Left renal cortex interstitium (tissue), 4 donors: Measurements from ENCODE around the gene CCNE1. TPM values are rescaled to one million over a fixed set of nuclear protein-coding genes. Genes with fewer than 3 reads are reported as not detected.
"Not testable (repeated sequence)": the region's sequence is repeated elsewhere in the genome, so short reads cannot be mapped to it uniquely, and the experiment has no call there.

Experiments used
- DNase-seq, 4 donors: peaks; one replicate each; pipeline ENCODE4 v3.0.0-alpha.2; 2013; ENCODE audit warnings: low read depth in 4 of 4, low spot score in 2 of 4, missing footprints in 1 of 4
- polyA plus RNA-seq, 4 donors: library from polyadenylated mRNA; unstranded; fragments of 120-200 nt; gene quantifications; one replicate each; pipeline ENCODE4 v1.2.1, GENCODE V29; 2013; ENCODE audit not compliant: insufficient read length in 4 of 4

The CCNE1 gene
- polyA plus RNA-seq, 4 donors: 8.5 to 10.0 (median 9.6) TPM

DNA sequence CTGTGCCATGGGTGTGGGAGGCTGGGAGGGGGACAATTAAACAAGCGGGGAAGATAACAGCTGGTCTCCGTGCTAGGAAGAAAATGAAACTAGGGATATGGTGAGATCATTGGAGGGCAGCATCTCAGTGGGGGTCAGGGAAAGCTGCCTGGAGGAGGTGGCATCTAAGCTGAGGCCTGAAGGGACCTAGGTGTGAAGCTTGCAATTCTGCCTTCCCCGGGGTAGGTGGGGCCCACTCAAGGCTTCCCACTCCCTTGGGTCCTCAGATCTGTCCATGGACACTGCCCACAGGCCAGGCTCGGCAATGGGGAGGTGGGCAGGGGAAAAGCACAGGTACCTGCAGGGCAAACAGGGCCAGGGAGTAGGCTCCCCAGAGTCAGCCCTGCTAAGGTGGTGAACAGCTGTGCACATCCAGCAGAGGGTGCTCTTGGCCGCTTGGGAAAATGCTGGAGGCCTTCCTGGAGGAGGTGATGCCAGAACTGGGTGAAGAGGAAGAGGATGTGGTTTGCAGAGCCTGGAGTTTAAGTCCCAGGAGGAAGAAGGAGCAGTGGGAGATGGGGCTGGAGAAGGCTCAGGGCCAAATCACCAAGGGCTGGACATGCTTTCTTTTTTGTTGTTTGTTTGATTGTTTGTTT is 25.7 kb upstream of the CCNE1 start:
- no peak for DNase-seq

DNA sequence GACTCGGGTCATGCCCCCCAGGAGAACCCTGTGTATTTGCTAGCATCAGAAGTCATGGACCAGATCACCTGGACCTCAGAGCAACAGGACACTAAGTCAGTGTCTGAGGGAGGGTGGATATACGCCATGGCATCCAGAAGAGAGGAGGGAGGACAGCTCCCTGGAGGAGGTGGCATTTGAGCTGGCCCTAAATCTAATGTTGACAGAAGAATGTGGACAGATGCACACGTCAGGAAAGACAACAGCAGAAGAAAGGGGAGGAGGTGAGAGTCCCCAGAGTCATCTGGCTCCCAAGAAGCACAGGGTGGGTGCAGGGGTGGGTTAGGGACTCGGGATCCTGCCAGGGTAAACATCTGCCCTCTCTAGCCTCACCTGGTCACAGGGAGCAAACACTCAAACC is 24.5 kb upstream of the CCNE1 start:
- DNase-seq: no peak

DNA sequence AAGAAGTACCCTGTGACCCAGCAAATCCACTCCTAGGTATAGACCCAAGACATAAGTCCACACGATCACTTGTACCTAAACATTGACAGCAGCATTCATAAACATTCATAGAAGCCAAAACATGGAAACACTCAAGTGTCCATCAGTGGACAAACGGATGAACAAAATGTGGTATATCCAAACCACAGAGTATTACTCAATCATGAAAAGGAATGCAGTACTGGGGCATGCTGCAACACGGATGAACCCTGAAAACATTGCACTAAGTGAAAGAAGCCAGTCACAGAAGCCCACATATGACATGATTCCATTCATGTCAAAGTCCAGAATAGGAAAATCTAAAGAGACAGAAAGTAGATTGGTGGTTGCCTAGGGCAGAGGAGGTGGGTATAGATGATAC is 22.8 kb upstream of the CCNE1 start:
- no peak for DNase-seq

DNA sequence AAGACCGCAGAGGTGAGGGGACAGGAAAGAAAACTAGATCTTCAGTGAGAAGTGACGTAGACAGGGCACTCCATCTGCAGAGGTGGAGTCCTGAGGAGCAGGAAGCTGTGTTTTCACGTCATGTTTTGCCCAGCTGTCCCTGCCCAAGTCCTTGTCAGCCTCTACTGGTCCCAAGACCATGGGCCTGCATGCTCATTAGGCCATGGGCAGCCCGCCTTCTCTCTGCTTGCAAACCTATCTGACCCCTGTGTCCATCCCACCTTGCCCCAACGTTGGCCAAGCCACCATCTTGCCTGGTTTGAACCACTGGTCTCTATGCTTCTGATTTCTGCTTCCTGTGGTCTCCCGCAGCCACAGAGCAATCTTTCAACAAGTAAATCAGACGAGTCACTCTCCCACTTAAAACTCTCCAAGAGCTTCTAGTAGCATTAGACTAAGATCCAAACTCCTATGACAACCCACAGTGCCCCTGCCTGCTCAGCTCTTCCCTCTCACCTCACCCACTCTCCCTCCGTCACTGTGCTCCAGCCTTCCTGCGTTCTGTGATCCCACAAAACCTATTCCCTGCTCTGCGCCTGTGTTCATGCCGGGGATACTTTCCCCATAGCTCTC is 18.6 kb upstream of the CCNE1 start:
- no peak for DNase-seq

DNA sequence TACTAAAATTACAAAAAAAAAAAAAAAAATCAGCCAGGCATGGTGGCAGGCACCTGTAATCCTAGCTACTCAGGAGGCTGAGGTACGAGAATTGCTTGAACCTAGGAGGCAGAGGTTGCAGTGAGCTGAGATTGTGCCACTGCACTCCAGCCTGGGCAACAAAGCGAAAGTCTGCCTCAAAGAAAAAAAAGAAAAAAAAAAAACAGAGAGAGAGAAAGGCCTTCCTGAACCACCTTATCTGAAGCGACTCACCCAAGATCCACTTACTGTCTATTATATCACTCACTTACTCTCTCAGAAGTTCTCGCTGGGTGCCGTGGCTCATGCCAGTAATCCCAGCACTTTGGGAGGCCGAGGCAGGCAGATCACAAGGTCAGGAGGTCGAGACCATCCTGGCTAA is 17.3 kb upstream of the CCNE1 start:
- not testable (repeated sequence) for DNase-seq

DNA sequence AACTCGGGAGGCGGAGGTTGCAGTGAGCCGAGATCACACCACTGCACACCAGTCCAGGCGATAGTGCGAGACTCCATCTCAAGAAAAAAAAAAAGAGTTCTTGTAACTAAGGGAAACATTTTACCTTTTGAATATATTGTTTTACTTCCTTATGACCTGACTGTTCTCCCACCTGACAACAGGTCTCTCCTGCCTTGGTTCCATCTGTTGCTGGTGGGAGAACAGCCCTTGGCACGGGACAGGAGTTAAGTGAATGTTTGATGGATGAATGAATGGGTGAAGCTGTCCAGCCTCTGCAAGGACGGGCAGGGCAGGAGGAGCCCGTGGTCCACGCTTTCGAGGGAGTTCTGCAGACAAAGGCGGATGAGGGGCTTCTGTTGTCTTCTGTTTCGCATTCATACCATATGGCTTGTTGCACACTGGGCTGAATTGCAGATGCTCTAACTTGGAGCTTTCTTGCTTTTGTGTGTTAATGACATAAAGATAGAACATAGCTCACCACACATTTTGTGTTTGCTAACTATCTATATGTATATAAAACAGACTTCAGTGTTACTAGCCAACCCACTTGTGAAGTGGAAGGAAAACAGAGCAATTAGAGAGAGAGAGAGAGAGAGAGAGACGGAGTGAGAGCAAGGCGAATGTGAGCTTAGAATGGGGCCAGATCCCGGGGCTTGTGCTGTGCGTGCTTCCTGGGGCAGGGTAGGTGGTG is 16.2 kb upstream of the CCNE1 start:
- DNase-seq: no peak

DNA sequence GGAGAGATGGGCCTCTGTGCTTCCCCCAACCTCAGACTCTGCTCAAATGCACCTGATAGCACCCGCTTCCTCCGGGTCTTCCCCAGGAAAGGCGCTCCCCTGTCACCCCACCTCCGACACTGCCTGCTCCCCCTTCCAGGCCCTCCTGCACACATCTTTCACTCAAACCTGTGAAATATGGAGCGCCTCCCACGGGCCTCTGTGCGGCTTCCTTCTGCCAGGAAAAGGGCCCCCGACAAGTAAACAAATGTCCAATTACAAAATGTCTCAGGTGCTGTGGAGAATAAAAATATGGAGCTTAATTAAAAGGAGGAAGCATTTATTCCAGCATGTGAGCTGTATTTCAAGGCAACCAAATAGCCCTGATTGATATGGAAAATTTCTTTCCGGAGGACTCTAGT is 15.6 kb upstream of the CCNE1 start:
- no peak for DNase-seq

DNA sequence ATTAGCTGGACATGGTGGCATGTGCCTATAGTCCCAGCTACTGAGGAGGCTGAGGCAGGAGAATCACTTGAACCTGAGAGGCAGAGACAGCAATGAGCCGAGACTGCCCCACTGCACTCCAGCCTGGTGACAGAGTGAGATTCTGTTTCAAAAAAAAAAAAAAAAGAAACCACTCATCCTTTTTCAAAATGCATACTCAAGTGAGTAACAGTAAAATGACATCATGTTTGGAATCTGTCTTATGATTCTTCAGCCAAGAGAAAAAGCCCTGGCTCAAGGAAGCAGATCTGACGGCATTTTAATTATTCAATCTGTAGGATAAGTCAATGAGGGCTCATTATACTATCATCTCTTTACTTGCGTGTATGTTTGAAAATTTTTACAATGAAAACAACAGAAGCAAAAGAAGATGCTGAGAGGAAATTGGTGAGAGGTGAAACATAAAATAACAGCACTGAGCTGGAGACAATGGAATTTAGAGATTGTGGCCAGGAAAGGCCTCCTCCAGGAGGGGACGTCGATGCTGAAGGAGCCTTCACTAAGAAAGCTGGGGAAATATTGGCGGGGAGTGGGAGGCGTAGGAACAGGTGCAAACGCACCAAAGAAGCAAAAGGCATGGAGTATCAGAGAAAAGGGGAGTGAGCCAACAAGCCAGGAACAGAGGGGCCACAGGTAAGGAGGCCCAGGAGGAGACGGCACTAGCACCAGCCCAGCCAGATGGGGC is 12.9 kb upstream of the CCNE1 start:
- DNase-seq: no peak

DNA sequence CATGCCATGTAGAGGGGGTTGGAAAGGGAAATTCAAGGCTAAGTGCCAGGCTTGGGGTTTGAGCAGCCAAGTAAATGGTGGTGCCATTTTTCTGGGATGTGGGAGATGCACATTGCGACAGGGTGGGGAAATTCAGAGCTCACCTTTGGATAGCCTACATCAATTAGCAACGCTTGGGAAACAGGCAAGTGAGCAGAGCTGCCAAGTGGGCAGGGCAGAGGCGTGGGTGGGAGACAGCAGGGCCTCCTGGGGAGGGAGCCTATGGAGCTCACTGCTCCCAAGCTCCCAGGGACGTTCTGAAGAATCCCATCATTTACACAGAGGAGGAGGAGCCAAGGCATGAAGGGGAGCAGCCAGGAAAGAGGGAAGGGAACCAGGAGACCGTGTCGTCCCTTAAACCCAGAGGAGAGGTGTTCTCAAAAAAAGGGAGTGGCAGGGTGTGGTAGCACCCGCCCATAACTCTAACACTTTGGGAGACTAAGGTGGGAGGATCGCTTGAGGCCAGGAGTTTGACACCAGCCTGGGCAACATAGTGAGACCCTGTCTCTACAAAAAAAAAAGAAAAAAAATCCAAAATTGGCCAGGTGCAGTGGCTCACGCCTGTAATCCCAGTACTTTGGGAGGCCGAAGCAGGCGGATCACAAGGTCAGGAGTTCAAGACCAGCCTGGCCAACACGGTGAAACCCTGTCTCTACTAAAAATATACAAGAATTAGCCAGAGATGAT is 11.5 kb upstream of the CCNE1 start:
- DNase-seq: no peak

DNA sequence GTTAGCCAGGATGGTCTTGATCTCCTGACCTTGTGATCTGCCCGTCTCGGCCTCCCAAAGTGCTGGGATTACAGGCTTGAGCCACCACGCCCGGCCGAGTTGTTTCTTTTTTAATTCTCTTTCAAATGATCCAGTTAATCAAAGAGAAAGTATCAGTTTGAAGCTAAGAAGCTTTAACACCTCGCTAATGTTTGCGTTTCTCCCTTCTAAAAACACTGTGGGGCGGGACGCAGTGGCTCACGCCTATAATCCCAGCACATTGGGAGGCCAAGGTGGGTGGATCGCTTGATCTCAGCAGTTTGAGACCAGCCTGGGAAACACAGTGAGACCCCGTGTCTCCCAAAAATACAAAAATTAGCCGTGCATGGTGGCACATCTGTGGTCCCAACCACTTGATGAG is 7.8 kb upstream of the CCNE1 start:
- not testable (repeated sequence) for DNase-seq

DNA sequence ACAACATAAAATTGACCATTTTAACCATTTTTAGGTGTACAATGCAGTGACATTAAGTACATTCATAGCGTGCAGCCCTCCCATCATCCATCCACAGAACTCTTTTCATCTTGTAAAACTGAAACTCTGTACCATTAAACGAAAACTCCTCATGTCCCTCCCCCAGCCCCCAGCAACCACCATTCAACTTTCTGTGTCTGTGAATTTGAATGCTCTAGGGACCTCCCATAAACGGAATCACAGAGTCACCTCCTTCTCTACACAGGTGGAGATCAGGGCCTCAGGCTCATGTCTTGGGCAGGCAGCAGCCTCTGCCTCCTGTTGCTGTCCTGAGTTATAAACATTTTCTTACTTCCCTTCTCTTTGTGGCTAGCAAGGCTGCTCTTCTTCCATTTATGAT is 7.3 kb upstream of the CCNE1 start:
- DNase-seq: no peak

DNA sequence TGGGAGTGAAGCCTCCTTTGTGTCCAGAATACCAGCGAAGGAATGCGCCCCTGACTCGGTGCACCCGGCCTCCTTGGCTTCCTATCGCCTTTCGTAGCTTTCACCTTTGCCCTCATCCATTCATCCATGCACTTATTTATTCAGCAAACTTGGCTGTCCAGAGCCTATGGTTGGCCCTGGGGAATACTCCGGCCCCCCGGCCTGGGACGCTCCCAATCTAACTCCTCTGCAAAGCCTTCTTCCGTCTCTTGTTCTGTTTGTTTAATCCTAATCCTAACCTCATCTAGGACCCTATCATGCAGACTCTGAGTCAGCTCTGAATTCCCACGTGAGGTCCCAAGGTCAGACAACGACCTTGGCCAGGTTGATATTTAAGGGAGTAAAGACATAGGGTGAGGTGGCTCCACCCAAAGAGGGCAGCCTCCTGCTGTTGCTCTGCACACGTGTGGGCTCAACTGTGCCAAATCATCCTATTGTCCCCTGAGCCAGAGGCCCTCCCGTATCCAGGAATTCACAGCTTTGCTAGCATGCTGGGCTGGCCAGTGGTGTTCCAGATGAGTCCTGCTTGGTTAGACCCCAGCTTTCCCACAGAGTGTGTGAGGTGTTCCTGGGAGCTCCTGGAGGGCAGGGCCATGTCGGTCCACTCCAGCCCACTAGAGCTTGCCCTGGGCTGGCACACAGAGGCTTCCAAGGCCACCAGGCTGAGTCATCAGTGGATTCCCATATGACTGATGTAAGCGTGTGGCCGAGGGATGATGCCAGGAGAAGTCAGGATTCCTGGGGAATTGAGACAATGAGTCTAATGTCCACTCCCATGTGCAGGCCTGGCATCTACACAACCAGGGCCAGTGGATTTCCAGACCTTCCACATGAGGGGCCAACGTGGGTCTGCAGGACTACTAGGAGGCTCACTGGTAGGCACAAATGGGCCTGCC is 6.5 kb upstream of the CCNE1 start:
- no peak for DNase-seq

DNA sequence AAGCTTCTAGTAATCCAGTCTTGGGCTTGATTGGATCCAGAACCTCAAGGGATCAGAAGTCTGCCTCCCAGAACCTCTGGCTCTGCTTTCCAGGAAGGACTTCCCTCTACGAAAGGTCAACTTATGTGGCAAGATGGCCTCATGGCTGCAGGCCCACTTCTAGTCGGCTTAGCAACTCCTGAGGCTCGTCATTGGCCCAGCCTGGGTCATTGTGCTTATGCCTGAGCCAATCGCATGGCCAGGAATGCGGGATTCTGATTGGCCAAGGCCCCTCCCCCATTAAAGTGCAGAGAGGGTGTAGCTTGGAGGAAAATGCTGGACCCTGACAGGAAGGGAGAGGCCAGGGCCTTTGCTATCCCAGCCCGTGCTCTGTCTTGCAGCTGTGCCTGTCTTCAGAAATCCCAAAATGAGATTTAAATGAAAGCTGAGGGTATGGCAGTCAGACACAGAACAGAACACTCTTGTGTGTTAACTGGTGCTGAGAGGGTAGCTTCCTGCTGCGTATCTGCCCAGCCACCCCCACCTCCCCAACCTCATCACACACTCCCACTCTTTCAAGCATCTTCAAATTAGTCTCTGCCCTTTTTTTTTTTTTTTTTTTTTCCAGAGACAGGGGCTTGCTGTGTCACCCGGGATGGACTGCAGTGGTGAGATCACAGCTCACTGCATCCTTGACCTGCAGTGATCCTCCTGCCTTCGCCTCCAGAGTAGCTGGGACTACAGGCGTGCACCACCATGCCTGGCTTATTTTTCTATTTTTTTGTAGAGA is 5.5 kb upstream of the CCNE1 start:
- no peak for DNase-seq

DNA sequence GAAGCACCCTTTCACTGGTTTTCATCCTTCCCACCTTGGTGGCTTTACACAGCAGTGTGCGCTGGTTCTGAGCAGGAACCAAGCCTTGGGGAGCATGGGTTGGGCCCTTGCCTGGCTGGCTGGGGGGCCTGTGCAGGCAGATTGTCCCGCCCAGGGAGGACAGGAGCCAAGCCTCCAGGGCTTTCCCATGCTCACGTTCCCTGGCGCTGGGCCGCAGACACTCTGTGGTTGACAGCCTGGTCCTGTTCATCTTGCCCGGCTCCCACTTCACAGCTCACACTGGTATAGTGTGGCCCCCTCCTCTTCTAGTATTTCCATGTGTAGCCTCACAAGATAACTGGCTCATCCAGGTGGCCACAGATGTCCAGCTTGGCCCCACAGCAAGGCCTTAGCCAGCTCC is 4.6 kb upstream of the CCNE1 start:
- DNase-seq: no peak

DNA sequence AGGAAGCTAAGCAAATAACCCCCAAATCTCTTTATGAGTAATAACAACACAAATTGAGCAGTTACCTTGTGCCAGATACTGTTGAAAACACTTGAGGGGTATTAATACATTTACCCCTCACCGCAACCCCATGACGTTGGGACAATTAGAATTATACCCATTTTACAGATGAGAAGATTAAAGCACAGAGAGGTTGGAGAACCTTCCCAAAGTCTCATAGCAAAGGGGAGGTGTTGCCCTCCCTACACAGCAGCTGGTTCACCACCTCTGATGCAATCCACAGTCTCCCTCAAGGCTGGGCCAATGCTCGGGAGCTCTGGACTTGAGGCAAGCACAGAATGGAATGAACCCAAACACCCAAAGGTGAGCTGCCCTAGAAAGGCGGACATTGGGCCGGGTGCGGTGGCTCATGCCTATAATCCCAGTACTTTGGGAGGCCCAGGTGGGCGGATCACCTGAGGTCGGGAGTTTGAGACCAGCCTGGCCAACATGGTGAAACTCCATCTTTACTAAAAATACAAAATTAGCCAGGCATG is 3.9 kb upstream of the CCNE1 start:
- no peak for DNase-seq

DNA sequence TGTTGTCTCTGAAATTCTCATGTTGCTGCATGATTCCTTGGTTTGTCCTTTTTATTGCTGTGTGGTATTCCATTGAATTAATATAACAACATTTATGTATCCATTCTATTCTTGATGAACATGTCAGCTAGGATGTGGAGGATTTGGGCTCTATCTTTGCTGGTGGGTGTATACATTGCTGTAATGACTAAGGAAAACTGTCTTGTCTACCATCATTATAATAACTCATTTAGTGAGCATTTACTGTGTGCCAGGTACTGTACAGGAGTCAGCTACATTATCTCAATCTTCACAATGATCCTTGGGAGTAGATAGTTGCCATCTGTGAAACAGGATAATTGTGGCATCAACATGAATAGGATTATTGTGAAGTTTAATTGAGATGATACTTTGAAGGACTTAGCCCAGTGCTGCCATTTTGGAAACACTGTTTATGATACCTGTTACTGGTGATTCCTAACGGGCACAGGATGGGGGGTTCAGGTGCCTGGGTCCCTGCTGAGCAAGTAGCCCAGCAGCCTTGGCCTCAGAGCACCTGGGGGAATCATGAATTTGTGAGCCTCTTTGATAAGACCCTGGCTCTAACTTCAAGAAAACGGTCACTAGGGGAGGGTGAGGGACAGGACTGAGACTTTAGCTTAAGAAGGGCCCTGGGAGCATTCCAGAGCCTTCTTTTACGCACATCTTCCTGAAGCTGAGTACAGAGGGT is 1.8 kb upstream of the CCNE1 start:
- DNase-seq: no peak

DNA sequence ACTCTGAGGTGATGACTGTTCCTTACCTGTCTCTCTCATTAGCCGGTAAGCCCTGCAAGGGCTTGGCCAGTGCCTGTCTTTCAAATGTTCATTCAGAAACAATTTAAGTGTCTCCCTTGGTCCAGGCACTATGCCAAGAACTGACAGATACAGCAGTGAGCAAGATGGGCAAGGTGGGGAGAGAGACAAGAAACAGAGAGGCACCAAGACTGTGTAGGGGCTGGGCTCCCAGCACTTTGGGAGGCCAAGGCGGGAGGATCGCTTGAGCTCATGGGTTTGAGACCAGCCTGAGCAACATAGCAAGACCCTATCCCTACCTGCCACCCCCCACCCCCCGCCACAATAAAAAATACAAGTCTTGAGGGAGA is 1.3 kb upstream of the CCNE1 start:
- DNase-seq: no peak
